Effector memory CD8-positive, alpha-beta T cell (primary cell): Measurements from ENCODE around the gene FOXC1.

Experiments used
- ATAC-seq: fragments of 150-1000 bp; cut with Tn5 transposase; replicated peaks from 2 replicates; pipeline ENCODE4 v1.10.0; 2021; ENCODE audit warnings: mild to moderate bottlenecking, moderate library complexity
- DNase-seq, 3 experiments: peaks; one replicate each; pipeline ENCODE4 v3.0.0; 2021
- H3K27ac Mint-ChIP-seq, 2 donors: one replicate each; pipeline ENCODE4 v1.8.0; 2022; ENCODE audit warnings: mild to moderate bottlenecking in 2 of 2, mixed read lengths in 2 of 2, moderate library complexity in 2 of 2
- H3K27me3 Mint-ChIP-seq, 2 donors: one replicate each; pipeline ENCODE4 v1.8.0; 2022; ENCODE audit warnings: mixed read lengths in 2 of 2
- H3K36me3 Mint-ChIP-seq: one replicate; pipeline ENCODE4 v1.8.0; 2022; ENCODE audit warnings: mild to moderate bottlenecking, moderate library complexity, mixed read lengths; ENCODE audit not compliant: insufficient read depth
- H3K4me1 Mint-ChIP-seq, 2 donors: one replicate each; pipeline ENCODE4 v1.8.0; 2022; ENCODE audit warnings: low read depth in 2 of 2, mixed read lengths in 2 of 2
- H3K4me3 Mint-ChIP-seq, 2 donors: one replicate each; pipeline ENCODE4 v1.8.0; 2022; ENCODE audit warnings: mild to moderate bottlenecking in 2 of 2, mixed read lengths in 2 of 2, moderate library complexity in 2 of 2
- H3K9me3 Mint-ChIP-seq, 2 donors: one replicate each; pipeline ENCODE4 v1.8.0; 2022; ENCODE audit warnings: mixed read lengths in 2 of 2

The FOXC1 gene

GRCh38 chr6:1645466-1646185 lies 35.9 kb downstream of the FOXC1 start:
- Mint-ChIP-seq H3K4me3 (no peak overlapping the region), H3K27me3 (no peaks in the 10 kb centered on the region), H3K27ac (no peak overlapping the region), H3K36me3 (peaks cover 6% of the 10 kb centered on the region), H3K4me1 (no peaks in the 10 kb centered on the region), H3K9me3 (no peaks in the 10 kb centered on the region)
- no peak for ATAC-seq
- no peak for DNase-seq

- DNase-seq (no peak), ATAC-seq (no peak)
- no peaks in the 10 kb centered on the region for H3K36me3 Mint-ChIP-seq
- no peaks in the 10 kb centered on the region for H3K9me3 Mint-ChIP-seq
- H3K27me3 Mint-ChIP-seq = no peaks in the 10 kb centered on the region
- no peak overlapping the region for H3K27ac Mint-ChIP-seq
- no peak overlapping the region for H3K4me3 Mint-ChIP-seq
- no peaks in the 10 kb centered on the region for H3K4me1 Mint-ChIP-seq
These were observed 41.6 kb downstream of the FOXC1 start for GRCh38 chr6:1651362-1651761.

- Mint-ChIP-seq H3K9me3 (no peaks in the 10 kb centered on the region), H3K4me3 (no peak overlapping the region), H3K4me1 (no peaks in the 10 kb centered on the region), H3K36me3 (peaks cover 4% of the 10 kb centered on the region), H3K27ac (no peak overlapping the region), H3K27me3 (no peaks in the 10 kb centered on the region)
- ATAC-seq (no peak), DNase-seq (no peak)
These were observed 43.1 kb downstream of the FOXC1 start for GRCh38 chr6:1652842-1653241.

DNA sequence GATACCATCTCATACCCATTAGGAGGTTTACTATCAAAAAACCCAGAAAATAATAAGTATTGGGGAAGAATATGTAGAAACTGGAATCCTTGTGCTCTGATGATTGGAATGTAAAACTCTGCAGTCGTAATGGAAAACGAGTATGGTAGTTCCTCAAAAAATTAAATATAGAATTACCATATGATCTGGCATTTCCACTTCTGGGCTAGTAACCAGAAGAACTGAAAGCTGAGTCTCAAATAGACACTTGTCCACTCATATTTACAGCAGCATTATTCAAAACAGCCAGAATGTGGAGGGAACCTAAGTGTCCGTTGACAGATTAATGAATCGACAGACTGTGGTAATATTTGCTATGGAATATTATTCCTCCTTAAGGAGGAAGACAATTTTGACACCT lies 44.3 kb downstream of the FOXC1 start:
- DNase-seq (no peak), ATAC-seq (no peak)

DNA sequence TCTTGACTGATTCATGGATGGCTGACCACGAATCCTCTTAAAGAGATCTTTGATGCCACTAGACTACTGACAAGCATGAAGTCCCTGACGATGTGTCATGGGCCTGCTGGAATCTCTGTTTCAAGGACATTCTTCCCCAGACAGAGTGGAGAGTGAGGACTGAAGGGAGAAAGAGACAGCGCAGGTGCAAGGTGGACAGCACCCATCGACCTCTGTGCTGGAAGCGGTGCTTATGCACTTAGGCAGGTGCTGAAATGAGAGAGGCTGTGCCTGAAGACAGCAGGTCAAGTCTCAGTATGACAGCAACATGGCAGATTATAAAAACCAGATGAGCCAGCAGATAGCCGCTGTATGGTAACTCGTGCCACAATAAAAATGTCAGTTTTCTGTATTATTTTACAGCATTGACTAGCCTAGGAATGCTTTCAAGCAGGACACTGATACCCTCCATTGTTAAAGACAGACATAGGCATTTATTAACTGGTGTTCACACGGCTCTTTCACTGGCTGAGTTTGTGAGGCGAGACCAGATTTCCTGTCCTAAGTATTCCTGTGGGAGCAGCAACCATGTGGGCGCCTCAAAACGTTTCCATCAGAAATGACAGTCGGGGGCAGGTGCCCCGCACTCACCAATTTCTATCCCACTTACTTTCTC lies 47.5 kb downstream of the FOXC1 start:
- peaks cover 4% of the 10 kb centered on the region for H3K36me3 Mint-ChIP-seq
- DNase-seq (no peak), ATAC-seq (no peak)
- no peaks in the 10 kb centered on the region for H3K9me3 Mint-ChIP-seq
- no peak overlapping the region for H3K4me3 Mint-ChIP-seq
- H3K27me3 Mint-ChIP-seq = no peaks in the 10 kb centered on the region
- no peak overlapping the region for H3K27ac Mint-ChIP-seq
- peaks cover 0 to 11% of the 10 kb centered on the region in 2 donors for H3K4me1 Mint-ChIP-seq

More for the DNA sequence above, 44.3 kb downstream of the FOXC1 start:
- H3K4me1 Mint-ChIP-seq = no peaks in the 10 kb centered on the region
- no peaks in the 10 kb centered on the region for H3K9me3 Mint-ChIP-seq
- no peak overlapping the region for H3K27ac Mint-ChIP-seq
- H3K27me3 Mint-ChIP-seq = no peaks in the 10 kb centered on the region
- H3K4me3 Mint-ChIP-seq = no peak overlapping the region
- H3K36me3 Mint-ChIP-seq = peaks cover 4% of the 10 kb centered on the region

- ATAC-seq (no peak), DNase-seq (no peak)
- Mint-ChIP-seq H3K27ac (no peak overlapping the region), H3K4me3 (no peak overlapping the region), H3K4me1 (peaks cover 0 to 12% of the 10 kb centered on the region in 2 donors), H3K9me3 (no peaks in the 10 kb centered on the region), H3K36me3 (peaks cover 4% of the 10 kb centered on the region), H3K27me3 (no peaks in the 10 kb centered on the region)
These were observed 48.1 kb downstream of the FOXC1 start for GRCh38 chr6:1657771-1658165.

DNA sequence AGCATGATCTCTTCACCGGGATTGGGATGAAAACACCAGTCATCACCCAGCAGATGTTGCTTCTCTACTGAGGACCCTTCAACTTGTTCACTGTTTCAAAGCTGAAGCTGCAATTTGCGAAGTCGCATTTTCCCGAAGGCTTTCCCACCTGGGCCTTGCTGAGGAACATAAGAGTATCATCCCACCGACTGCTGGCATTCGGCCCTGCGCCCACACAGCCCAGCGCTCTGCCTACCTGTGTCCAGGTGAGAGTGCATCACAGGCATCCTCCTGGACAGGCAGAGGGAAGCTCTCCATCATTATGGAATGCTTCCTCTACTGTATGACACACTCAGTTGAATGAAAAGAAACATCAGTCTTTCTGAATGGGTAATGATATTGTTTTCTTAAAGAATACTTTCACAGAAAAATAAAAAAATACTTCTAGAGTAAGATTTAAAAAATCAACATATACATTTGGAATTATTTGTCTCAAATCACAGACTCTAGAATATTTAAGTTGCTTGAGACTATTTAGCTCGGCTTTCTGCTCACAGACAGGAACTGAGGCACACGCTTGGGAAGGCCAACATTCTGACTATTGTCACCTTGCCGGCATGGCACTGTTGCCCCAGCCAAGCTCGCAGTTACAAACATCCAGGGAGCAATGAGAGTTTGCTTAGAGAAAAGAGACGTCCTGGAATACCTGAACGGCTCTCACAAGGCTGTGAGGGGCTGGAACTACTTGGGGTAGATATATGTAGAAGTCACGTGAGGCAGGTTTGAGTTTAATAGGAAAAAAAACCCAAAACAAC lies 48.7 kb downstream of the FOXC1 start:
- Mint-ChIP-seq H3K4me3 (no peak overlapping the region), H3K4me1 (peaks cover 0 to 12% of the 10 kb centered on the region in 2 donors), H3K27me3 (no peaks in the 10 kb centered on the region), H3K9me3 (no peaks in the 10 kb centered on the region), H3K27ac (no peak overlapping the region), H3K36me3 (peaks cover 4% of the 10 kb centered on the region)
- ATAC-seq = no peak
- DNase-seq = no peak

DNA sequence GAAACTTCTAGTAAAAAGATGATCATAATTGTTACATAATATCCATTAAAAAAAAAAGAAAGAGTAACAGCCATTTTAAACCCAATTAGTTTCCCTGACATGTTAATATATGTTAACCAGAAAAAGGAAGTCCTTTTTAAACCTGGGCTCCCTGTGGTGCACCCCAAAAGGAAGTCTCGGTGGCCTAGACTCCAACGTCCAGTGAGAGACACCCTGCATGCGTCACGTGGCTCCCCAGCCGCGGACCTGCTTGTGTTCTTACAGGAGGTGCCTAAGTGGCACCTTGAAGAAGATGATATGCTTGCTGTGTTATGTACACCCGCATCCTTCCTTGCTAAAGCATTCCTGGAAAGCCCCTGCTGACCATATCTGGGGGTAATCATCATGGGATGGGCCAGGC lies 50.1 kb downstream of the FOXC1 start:
- Mint-ChIP-seq H3K36me3 (peaks cover 4% of the 10 kb centered on the region), H3K4me3 (no peak overlapping the region), H3K27ac (no peak overlapping the region), H3K27me3 (no peaks in the 10 kb centered on the region), H3K4me1 (peaks cover 0 to 12% of the 10 kb centered on the region in 2 donors), H3K9me3 (no peaks in the 10 kb centered on the region)
- DNase-seq (no peak), ATAC-seq (no peak)

GRCh38 chr6:1662534-1662933 lies 52.8 kb downstream of the FOXC1 start:
- H3K4me3 Mint-ChIP-seq = no peak overlapping the region

More at GRCh38 chr6:1662534-1662933, 52.8 kb downstream of the FOXC1 start:
- Mint-ChIP-seq H3K9me3 (no peaks in the 10 kb centered on the region), H3K4me1 (peaks cover 0 to 12% of the 10 kb centered on the region in 2 donors), H3K27ac (no peak overlapping the region), H3K27me3 (no peaks in the 10 kb centered on the region), H3K36me3 (peaks cover 3% of the 10 kb centered on the region)
- DNase-seq = no peak
- ATAC-seq = no peak
